ENCODE results near the gene SUPT20H. TPM values are rescaled to one million over a fixed set of nuclear protein-coding genes. Genes with fewer than 3 reads are reported as not detected.

SUPT20H gene
- total RNA-seq, 1 experiment from 2014 or later: 16.8 TPM

GRCh38 chr13:37072024-37072423 lies 12.5 kb upstream of the SUPT20H start:
- H3K36me3 ChIP-seq (ENCODE audit: low read depth, low read length): no peaks in the 10 kb centered on the region
- BruUV-seq (replicated peaks): no TSS peak
- no peak overlapping the region for H3K9ac ChIP-seq (ENCODE audit: low read length)
- no peaks in the 10 kb centered on the region for H3K27me3 ChIP-seq (ENCODE audit: low read length)
- ChIA-PET CTCF (no interaction called here), POLR2A (ENCODE audit: unreplicated experiment) (no interaction called here)
- TF ChIP-seq EZH2 (IDR thresholded peaks at IDR 0.05; ENCODE audit: low read length, unreplicated experiment): no peak
- no peak for TF ChIP-seq CTCF (conservative IDR thresholded peaks at IDR 0.05; ENCODE audit: low read depth, low read length)
- no peak for TF ChIP-seq EZH2phosphoT487 (IDR thresholded peaks at IDR 0.05; ENCODE audit: borderline replicate concordance, low read length)
- peak overlapping the region; percentile 28; the same call in 1 of the 2 replicates for H3K4me2 ChIP-seq (ENCODE audit: low read length)
- no peaks in the 10 kb centered on the region for H3K9me3 ChIP-seq (ENCODE audit: low read length)
- ATAC-seq (peak; percentile 57), DNase-seq (no peak)
- H3K4me1 ChIP-seq (ENCODE audit: insufficient read depth, low read length): 0 out of 2 replicates have a peak, but pooled peaks cover 4% of the 10 kb centered on the region
- intact Hi-C loops (cut with micrococcal nuclease): no loop called here
- H4K20me1 ChIP-seq (ENCODE audit: low read length): no peaks in the 10 kb centered on the region
- no peaks in the 10 kb centered on the region for H3F3A ChIP-seq (ENCODE audit: low read length, unreplicated experiment)
- H2AFZ ChIP-seq (ENCODE audit: low read length): 0 out of 2 replicates have a peak overlapping the region, but pooled peaks have one; percentile 26
- H3K4me3 ChIP-seq (ENCODE audit: low read length): no peak overlapping the region
- no peaks in the 10 kb centered on the region for H3K79me2 ChIP-seq (ENCODE audit: low read length)
- H3K27ac ChIP-seq (ENCODE audit: low read length): no peak overlapping the region
- H3K9me2 ChIP-seq (replicated peaks; ENCODE audit: low read length): no peaks in the 10 kb centered on the region

GRCh38 chr13:37070956-37071355 lies 11.5 kb upstream of the SUPT20H start:
- BruUV-seq (replicated peaks): no TSS peak
- no peak overlapping the region for H3K4me3 ChIP-seq (ENCODE audit: low read length)
- H3K27me3 ChIP-seq (ENCODE audit: low read length): no peaks in the 10 kb centered on the region
- ChIA-PET CTCF (no interaction called here), POLR2A (ENCODE audit: unreplicated experiment) (no interaction called here)
- no peaks in the 10 kb centered on the region for H3K9me3 ChIP-seq (ENCODE audit: low read length)
- H2AFZ ChIP-seq (ENCODE audit: low read length): no peak overlapping the region
- no peaks in the 10 kb centered on the region for H4K20me1 ChIP-seq (ENCODE audit: low read length)
- no peak overlapping the region for H3K4me2 ChIP-seq (ENCODE audit: low read length)
- no peaks in the 10 kb centered on the region for H3K36me3 ChIP-seq (ENCODE audit: low read depth, low read length)
- DNase-seq (no peak), ATAC-seq (no peak)
- H3K4me1 ChIP-seq (ENCODE audit: insufficient read depth, low read length): 0 out of 2 replicates have a peak, but pooled peaks cover 4% of the 10 kb centered on the region
- no peaks in the 10 kb centered on the region for H3K9me2 ChIP-seq (replicated peaks; ENCODE audit: low read length)
- intact Hi-C loops (cut with micrococcal nuclease): no loop called here
- no peak overlapping the region for H3K9ac ChIP-seq (ENCODE audit: low read length)
- no peaks in the 10 kb centered on the region for H3F3A ChIP-seq (ENCODE audit: low read length, unreplicated experiment)
- TF ChIP-seq CTCF (conservative IDR thresholded peaks at IDR 0.05; ENCODE audit: low read depth, low read length): no peak
- no peak for TF ChIP-seq EZH2phosphoT487 (IDR thresholded peaks at IDR 0.05; ENCODE audit: borderline replicate concordance, low read length)
- TF ChIP-seq EZH2 (IDR thresholded peaks at IDR 0.05; ENCODE audit: low read length, unreplicated experiment): no peak
- no peak overlapping the region for H3K27ac ChIP-seq (ENCODE audit: low read length)
- no peaks in the 10 kb centered on the region for H3K79me2 ChIP-seq (ENCODE audit: low read length)

GRCh38 chr13:37070145-37070695 lies 10.7 kb upstream of the SUPT20H start:
- H3K9me3 ChIP-seq (ENCODE audit: low read length): no peaks in the 10 kb centered on the region
- no peaks in the 10 kb centered on the region for H3K36me3 ChIP-seq (ENCODE audit: low read depth, low read length)
- H3K79me2 ChIP-seq (ENCODE audit: low read length): no peaks in the 10 kb centered on the region
- H3K27me3 ChIP-seq (ENCODE audit: low read length): no peaks in the 10 kb centered on the region
- DNase-seq: no peak
- ChIA-PET POLR2A (ENCODE audit: unreplicated experiment) (no interaction called here), CTCF (no interaction called here)
- TF ChIP-seq EZH2phosphoT487 (IDR thresholded peaks at IDR 0.05; ENCODE audit: borderline replicate concordance, low read length) (no peak), CTCF (conservative IDR thresholded peaks at IDR 0.05; ENCODE audit: low read depth, low read length) (no peak)
- no peak overlapping the region for H3K9ac ChIP-seq (ENCODE audit: low read length)
- H2AFZ ChIP-seq (ENCODE audit: low read length): no peak overlapping the region
- intact Hi-C loops (cut with micrococcal nuclease): no loop called here
- 0 out of 2 replicates have a peak, but pooled peaks cover 4% of the 10 kb centered on the region for H3K4me1 ChIP-seq (ENCODE audit: insufficient read depth, low read length)
- no TSS peak for BruUV-seq (replicated peaks)
- no peak overlapping the region for H3K4me2 ChIP-seq (ENCODE audit: low read length)
- ATAC-seq: no peak
- no peak overlapping the region for H3K4me3 ChIP-seq (ENCODE audit: low read length)
- no peaks in the 10 kb centered on the region for H3F3A ChIP-seq (ENCODE audit: low read length, unreplicated experiment)
- no peaks in the 10 kb centered on the region for H4K20me1 ChIP-seq (ENCODE audit: low read length)
- H3K9me2 ChIP-seq (replicated peaks; ENCODE audit: low read length): no peaks in the 10 kb centered on the region
- H3K27ac ChIP-seq (ENCODE audit: low read length): no peak overlapping the region
